HuH-7.5 (cell line): ENCODE results near the gene FGF7.
"Not testable (repeated sequence)": the region's sequence is repeated elsewhere in the genome, so short reads cannot be mapped to it uniquely, and the experiment has no call there.

Experiments used
- DNase-seq: peaks from one replicate; pipeline ENCODE4 v3.0.0; 2011; ENCODE audit warnings: low spot score

Gene FGF7

DNA sequence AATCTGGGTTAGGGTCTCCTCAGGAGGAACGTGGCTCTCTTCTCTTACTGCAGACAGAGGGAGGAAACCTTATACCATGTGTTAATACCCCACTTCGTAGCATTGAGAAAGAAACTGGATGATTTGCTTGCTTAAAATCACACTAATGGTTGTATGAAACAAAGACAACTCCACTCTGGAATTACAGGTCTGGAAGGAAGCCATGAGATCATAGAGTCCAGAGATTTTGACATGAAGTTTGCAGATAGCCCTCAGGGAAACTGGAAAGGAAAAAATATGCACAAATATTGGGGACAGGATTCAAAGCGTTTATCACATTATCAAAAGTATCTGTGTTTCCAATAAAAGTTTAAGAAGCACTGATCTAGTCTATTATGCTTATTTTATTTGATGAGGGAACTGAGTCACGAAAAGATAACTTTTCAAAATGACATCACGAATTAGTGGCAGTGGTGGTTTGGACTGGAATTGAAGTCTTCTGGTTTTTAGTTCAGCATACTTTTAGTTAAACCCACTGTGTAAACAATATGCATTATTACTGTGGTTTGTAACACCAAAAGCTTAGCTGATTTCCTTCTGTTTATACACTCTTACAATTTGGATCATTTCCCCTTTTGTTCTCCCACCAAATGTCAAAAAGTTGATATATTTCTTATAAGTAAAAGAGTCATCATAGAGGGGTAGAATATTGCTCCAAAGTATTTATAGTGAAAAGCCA lies 16.8 kb downstream of the FGF7 start:
- no peak for DNase-seq

DNA sequence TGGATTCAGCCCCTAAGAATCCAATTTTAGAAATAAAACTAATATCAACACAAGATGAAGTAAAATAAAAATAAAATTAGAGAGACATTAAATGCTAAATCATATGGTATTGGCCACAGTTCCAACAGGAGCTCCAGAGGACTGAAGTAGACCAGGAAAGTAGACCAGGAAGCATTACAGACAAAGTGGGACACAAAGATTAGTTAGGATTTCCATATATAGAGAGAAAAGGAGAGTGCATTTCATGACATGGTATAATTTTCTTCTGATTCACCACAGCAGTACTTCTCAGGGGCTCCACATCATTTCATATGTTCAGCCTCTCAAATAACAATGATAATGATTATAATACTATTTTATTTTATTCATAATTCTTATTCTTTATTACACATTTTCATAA lies 18.3 kb downstream of the FGF7 start:
- no peak for DNase-seq

DNA sequence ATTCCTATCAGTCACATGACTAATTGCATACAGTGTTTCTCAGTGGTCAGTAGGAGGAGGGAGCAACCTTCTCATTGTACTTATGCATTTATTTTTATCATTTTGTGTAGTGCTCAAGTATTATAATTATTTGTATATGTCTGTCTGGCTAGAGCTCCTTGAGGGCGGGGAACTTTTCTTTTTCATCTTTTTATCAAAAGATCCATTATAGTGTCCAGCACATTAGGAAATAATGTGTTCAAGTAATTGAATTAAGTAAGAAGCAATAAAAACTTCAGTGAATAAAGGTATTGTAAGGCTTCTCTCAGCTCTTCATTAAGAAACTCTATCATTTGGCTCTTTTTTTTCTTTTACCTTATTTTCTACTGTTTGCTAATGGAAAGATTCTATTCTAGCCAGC lies 18.8 kb downstream of the FGF7 start:
- no peak for DNase-seq

DNA sequence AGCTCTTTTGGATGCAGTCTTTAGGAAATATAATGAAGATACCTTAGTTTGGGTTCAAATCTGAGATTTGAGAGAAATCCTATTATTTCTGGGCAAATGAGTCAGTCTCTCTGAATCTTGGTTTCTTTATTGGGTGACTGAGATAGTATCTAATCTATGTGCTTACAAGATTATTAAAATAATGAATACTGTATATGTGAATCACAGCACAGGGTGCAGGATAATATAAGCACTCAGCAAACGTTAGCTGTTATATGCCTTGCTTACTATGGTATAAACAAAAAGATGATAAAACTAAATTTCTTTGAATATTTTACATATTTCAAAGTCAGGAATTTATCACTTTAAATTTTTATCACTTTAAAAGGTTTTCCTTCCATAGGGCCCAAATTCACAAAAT lies 29.6 kb downstream of the FGF7 start:
- no peak for DNase-seq

DNA sequence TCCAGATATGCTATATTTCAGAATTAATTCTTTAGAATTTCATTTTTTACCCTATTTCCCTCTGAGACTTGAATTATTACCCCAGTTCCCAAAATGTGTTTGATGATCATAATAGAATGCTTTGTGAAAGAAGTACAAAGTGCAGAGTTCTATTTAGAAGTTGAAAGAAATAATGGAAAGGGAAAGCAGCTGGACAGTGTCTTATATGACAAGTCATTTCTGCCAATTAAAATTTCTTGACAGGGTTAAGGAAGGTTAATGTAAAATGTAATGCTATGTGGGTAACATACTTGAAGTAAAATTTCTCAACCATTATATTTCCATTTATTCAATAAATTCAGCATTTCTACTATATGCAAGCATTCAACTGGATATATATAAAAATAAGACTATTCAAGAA lies 33.1 kb downstream of the FGF7 start:
- DNase-seq = no peak

DNA sequence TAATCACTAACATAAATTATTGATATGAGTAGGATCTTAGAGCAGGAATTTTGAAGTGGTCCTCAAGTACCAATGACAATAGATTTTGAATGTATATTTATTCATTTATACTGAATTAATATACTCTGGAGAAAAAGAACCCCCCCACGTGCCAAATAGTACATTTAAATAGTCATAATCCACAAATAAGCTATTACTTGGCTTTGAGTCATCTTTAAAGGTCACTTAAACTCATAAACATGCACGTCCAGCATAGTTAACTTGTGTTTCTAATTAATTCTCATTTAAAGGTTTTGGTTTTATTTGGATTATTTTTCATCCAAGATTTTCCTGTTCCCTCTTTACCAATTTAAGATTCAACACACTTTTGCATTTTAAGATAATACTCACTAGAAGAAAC lies 35.1 kb downstream of the FGF7 start:
- no peak for DNase-seq

DNA sequence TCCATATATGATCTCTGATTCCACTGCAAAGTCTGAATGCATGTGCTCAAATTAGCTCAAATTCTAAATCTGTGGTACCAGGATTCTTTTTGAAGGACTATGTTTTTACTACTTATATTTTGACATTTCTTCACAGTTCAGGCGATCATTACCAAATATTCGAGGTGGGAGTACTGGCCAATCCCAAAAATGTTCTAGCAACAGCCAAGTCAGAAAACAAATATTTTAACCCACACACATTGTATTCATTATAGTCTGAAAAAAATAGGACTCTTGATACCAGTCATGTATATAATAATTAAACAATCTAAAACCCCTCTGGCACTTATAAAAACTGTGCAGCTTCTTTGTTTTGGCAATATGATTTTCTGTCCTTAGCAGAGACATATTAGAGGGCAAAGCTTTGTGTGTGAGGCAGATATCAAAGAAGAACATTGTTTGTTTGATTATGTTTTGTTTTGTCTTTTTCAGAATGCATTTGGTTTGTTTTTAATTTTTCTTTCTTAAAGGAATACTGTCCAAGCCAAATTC lies 37.4 kb downstream of the FGF7 start:
- no peak for DNase-seq

DNA sequence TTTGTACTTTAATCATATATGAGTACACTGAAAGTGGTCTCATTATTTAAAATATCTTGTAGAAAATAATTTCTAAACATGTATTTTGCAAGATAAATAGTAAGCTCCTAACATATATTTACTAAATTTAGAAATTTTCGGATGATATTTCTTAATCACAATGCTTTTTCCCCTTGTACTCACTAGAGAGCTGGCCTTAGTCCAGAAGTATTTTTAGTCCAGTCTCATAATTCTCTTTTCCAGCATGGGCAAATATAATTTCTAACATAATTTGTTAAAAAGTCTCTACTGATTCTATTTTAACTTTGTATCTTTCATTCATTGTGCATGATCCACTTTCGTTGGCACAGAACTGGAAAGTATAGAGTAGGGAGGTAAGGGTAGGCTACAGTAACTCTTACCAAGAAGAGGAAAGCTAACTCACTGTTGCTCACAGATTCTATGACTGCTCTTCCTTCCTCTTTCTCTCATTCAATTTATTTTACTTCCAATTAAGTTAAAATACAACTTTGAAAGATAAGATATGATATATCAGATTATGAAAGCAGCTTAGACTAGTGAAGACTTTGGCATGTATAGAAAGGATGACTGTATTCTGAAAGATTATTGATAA lies 39.3 kb downstream of the FGF7 start:
- no peak for DNase-seq

DNA sequence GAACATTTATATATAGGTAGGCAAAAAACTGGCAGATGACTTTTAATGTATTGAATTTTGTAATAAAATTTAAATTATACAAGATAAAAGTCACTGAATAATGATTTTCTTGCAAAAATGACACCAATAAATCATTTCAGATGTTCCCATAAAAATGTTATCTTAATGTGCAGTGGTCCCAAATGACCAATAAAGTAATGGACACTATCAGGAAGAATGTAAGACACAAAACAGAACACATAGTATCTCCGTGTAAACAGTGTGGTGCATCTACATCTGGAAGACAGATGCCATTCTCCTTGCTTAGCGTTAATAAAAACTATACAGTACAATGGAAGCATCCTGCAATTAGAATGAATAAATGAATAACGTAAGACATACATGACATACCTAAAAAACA lies 41.5 kb downstream of the FGF7 start:
- DNase-seq = no peak

DNA sequence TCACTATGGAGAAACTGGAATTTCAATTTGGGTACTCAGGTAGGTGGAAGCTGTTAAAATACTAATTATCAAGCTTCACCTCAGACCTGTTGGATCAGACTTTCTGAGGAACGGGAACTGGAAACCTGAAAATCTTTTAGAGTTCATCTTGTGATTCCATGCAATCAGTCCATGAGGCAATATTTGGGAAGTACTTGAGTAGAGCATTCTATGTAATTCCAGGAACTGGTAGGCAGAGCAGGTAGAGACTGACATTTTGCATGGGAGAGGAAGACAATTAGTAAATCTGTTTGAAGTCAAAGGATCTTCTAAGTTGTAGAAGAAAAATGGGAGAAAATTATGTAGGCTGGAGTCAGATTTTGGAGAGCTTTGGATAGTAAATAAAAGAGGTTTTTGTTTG lies 43.1 kb downstream of the FGF7 start:
- DNase-seq = no peak

DNA sequence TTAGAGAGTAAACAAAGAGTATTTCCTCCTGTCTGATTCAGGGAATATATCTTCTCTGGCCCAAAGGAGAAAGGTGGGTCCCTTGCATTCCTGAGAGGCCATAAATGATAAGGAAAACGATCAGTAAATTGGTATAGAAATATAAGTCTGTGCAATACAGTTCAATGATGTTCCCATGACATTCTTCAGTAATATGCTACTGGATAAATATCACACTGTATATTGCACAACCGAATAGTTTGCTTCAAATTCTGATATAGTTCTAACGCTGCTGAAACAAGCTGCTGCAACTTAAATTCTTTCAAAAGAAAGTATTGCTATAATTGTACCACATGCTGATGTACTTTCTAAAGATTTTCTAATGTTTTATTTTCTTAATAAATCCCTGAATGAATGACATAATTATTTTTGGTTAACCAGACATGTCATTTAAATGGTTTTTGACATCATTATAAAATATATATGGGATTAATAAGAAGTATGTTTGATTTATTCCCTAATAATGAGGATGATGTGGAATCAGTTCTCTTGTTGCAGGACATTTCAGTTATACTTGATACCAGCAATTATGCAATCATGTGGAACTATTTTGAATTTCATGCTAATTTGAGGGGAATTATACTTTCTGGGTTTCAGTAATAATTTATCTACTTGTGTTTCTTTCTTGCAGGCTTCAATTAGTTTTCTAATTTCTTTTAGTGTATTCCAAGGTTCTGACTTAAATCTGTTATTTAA lies 44.9 kb downstream of the FGF7 start:
- DNase-seq = no peak

DNA sequence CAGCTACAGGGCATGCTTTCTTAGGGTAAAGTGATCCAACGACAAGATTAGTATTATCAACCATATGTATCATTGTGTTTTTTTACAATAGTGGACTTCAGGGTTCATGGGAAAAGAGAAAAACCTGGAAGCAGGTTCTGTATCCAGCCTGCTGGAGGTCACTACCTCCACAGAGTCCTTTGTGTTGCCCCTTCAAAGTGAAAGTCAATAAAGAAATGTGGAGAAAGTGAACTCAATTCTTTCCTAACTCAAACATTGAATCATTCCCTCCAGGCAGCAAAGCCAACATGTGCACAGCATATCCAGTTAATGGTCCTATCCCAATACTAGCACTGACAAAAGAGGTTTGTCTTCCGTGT lies 45.4 kb downstream of the FGF7 start:
- no peak for DNase-seq

DNA sequence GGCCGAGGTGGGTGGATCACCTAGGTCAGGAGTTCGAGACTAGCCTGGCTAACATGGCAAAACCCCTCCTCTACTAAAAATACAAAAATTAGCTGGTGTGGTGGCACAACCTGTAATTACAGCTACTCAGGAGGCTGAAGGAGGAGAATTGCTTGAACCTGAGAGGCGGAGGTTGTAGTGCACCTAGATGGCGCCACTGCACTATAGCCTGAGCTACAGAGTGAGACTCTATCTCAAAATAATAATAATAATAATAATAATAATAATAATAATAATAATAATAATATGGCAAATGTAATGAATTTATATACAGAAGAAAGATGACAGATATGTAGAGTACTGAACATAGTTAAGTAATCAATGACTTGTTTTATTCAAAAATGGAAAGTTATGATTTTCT lies 48.2 kb downstream of the FGF7 start:
- not testable (repeated sequence) for DNase-seq

DNA sequence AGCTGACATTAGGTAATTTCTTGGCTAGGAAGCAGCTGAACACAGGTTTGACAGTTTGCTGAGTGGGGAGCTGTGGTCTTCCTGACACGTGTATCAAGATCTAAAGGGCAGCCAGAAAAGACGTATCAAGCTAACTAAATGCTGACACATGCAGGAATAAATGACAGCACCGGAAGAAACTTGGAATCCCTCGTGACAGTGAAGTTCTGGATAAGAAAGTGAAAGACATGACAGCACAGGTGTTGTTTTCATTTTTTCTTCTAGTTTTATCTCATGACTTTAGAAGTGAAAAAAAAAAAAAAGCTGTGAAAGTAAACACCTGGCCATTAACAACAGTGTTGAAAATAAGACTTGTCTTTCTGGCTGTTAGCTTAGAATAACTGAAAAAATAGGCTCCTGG lies 48.7 kb downstream of the FGF7 start:
- DNase-seq = no peak

DNA sequence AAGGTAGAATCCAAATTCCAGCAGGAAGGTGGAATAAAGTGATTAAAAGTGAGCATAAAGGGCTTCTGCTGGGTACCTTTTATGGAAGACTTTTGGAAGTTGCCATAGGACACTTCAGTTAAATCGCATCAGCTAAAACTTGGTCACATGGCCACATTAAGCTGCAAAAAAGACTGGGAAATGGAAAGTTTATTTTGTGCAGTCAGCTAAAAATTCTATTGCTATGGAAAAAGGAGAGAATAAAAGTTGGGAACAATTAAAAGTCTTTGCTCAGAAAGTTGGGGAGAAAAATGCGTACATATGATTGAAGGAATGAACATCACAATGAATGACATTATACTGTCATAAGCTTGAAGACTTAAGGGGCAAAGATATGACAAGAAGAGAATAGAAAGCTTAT lies 49.3 kb downstream of the FGF7 start:
- no peak for DNase-seq

DNA sequence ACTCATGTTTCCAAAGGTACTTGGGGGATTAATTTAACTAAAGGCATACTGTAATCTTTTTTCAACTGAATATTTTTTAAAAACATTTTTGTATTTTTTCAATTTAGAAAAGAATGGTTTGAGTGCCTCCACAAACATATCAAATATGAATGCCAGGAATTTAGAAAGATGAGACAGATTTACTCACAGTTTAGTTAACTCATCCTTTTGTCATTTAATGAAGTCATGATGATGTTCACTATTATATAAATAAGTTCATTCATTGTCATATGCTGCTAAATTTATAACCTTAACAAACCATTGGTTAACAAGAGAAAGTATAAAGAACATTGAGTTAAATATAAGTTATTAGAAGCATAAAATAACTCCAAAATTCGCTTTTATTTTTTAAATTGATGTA lies 50.0 kb downstream of the FGF7 start:
- DNase-seq = no peak

DNA sequence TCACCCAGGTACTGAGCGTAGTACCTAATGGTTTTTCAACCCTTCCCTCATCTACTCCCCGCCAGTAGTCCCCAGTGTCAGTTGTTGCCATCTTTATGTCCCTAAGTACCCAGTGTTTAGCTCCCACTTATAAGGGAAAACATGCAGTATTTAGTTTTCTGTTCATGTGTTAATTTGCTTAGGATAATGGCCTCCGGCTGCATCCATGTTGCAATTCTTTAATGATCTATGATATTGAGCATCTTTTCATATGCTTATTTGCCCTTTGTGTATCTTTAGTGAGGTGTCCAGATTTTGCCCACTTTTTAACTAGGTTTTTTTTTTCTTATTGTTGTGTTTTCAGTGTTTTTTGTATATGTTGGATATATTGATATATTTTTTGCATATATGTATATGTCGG lies 55.0 kb downstream of the FGF7 start:
- DNase-seq = not testable (repeated sequence)

DNA sequence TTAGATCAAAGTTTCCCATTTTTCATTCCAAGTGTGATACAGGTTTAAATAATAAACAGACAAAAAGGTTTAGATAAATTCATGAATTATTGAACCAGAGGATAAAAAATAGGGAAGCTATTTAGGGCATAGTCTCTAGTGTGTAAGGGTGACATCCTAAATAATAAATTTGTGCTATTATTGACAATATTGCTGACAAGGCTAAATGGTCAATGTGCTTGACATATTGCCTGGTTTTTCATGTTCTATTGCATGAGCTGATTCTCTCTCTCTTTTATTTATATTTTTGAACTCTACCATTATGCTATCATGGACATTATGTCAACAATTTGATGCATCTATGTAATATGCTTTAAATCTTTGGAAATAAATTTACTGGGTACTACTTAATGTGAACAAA lies 55.9 kb downstream of the FGF7 start:
- DNase-seq = not testable (repeated sequence)

DNA sequence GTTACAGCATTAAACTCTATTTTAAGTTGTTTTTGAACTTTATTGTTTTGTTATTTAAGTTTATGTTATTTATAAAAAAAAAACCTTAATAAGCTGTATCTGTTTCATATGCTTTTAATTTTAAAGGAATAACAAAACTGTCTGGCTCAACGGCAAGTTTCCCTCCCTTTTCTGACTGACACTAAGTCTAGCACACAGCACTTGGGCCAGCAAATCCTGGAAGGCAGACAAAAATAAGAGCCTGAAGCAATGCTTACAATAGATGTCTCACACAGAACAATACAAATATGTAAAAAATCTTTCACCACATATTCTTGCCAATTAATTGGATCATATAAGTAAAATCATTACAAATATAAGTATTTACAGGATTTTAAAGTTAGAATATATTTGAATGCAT lies 62.4 kb downstream of the FGF7 start:
- DNase-seq = not testable (repeated sequence)

DNA sequence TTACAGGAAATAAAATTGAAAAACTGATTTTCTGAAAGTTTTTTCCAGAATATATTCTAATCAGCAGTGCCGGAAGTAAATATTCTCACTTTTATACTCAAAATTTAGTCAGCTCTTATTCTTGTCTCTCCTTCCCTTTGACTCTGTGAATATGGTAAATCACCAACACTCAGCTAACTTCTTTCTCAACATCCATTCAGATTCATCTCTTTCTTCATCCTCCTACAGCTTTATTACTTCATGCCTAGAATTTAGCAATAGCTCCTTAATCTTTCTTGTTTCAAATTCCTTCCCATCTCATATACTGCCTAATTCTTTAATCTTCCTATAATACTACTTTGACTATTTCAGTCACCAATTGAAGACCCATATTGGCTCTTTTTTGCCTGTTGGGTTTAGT lies 67.9 kb downstream of the FGF7 start:
- DNase-seq = no peak

DNA sequence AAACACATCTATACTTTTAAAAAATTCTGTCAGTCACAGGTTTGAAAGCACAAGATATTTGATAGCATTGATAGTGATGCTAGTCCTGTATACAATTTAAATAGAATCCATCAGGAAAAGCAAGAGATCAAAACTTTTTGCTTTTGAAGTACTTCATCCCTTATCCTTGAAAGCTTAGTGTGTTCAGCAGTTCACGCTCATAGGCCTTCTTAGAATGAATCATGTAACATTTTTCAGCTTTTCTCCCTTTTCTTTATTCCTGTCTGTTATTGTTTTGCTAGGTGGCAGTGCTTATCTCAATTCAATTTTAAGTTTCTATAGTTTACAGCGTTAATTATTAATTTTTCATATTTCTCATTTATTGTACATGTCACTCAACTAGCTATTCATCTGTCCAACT lies 69.1 kb downstream of the FGF7 start:
- DNase-seq = no peak

DNA sequence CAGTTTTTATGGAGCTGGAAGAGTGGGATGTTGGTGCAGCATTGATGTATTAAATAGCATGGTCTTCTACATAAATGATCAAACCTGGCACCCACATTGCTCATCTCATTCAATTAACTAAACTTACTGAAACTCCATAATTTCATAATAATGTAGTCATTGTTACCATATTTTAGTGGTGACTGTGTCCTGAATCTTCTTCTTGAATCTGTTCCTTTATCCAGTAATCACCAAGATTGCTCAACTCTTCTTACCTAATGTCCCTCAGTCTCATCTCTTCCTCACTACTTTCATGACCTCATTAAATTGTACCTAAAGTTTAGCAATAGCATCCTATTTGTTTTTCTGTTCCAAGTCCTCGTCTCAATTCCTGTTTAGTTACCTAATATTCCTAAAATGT lies 69.8 kb downstream of the FGF7 start:
- no peak for DNase-seq

DNA sequence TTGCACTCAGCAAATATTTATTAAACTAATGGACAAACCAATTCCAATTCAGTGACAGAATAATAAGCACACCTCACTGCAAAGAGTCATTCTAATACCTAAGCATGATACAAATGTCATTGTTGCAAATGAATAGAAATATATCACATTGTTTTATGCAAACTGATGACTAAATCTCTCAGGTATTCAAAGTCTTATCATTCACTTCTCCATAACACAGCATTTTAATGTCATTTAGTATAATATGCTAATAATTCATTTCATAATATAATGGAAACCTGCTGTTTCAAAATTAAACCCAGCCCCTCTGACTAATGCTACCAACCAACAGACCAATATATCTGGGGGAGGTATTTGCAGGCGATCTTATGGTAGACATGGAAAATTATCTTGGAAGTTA lies 71.8 kb downstream of the FGF7 start:
- DNase-seq = no peak
